ENCODE measurements around the gene ZNF853. TPM values are rescaled to one million over a fixed set of nuclear protein-coding genes. Genes with fewer than 3 reads are reported as not detected.

The ZNF853 gene
- total RNA-seq, 2 donors from 2014 or later = 3.6 to 11.2 TPM

DNA sequence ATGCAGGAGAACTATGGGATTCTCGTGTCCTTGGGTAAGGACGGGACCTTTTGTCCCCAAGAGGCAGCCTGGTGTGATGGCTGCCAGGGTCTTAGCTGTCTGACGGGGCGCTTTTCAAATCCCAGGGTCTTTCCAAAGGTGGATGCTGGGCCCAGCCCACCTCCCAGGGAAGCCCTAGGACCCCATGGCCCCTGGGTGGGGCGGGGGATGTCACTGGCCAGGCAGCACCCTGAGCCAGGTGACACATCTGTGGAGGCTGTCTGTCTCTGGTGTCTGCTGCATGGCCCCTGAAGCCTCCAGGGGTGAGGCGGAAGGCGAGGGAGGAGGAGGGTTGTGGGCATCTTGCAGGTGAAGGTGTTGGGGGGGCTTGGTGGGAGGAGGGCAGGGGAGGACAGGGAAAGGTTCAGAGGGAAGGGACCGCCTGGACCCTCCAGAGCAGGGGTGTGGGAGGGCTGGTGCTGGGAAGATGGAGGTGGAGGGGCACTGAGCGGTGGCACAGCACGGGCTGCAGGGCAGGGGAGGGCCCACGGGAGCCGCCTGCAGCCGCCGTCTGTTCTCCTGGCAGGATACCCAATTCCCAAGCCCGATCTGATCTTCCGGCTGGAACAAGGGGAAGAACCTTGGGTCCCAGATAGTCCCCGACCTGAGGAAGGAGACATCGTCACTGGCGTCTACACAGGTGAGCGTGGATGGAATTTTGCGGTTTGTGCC is 28.7 kb downstream of the ZNF853 start:
- H3K4me3 ChIP-seq = no peak overlapping the region
- no peaks in the 10 kb centered on the region for H3K9me3 ChIP-seq
- H3K27ac ChIP-seq = no peak overlapping the region
- no peak for TF ChIP-seq POLR2A (IDR thresholded peaks at IDR 0.05)
- TF ChIP-seq, protein P1, sequence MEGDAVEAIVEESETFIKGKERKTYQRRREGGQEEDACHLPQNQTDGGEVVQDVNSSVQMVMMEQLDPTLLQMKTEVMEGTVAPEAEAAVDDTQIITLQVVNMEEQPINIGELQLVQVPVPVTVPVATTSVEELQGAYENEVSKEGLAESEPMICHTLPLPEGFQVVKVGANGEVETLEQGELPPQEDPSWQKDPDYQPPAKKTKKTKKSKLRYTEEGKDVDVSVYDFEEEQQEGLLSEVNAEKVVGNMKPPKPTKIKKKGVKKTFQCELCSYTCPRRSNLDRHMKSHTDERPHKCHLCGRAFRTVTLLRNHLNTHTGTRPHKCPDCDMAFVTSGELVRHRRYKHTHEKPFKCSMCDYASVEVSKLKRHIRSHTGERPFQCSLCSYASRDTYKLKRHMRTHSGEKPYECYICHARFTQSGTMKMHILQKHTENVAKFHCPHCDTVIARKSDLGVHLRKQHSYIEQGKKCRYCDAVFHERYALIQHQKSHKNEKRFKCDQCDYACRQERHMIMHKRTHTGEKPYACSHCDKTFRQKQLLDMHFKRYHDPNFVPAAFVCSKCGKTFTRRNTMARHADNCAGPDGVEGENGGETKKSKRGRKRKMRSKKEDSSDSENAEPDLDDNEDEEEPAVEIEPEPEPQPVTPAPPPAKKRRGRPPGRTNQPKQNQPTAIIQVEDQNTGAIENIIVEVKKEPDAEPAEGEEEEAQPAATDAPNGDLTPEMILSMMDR (IDR thresholded peaks at IDR 0.05) = no peak
- no peaks in the 10 kb centered on the region for H3K27me3 ChIP-seq
- no peak for DNase-seq
- WGBS, 2 donors = 89 to 96% methylated on average over 14 to 20 of the region's 21 CpGs
- intact Hi-C loops (cut with DNase I) = no loop called here
- peaks cover 0 to 6% of the 10 kb centered on the region in 2 donors for H3K36me3 ChIP-seq (replicated peaks in 1 of 2; ENCODE audit: insufficient read depth in 1 of 2, low read depth in 2 of 2)
- no peak for ATAC-seq
- no peaks in the 10 kb centered on the region for H3K4me1 ChIP-seq

DNA sequence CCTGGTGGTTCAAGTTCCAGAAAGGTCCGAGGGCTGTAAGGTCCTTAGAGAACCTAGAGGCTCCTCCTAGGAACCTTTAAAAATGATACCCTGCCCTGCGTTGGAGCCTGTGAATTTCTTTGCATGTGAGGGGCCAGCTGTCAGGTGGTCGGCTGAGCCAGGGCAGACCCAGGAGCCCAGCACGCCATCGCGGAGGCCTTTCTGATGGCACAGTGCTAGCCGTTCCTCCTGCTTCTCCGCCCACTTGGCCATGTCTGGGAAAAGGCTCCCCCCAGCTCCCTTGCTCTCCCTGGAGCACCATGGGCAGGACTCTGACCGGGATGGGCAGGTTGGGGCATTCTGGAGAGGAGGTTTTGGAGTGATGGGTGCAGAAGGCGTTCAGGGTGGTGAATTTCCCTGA is 29.3 kb downstream of the ZNF853 start:
- Histone ChIP-seq H3K27me3 (no peaks in the 10 kb centered on the region), H3K4me3 (no peak overlapping the region), H3K36me3 (replicated peaks in 1 of 2; ENCODE audit: insufficient read depth in 1 of 2, low read depth in 2 of 2) (peaks cover 0 to 6% of the 10 kb centered on the region in 2 donors), H3K27ac (no peak overlapping the region), H3K9me3 (no peaks in the 10 kb centered on the region), H3K4me1 (no peaks in the 10 kb centered on the region)
- no peak for ATAC-seq
- 94 to 98% methylated on average over 9 to 10 of the region's 10 CpGs for WGBS, 2 donors
- TF ChIP-seq POLR2A (IDR thresholded peaks at IDR 0.05) = no peak
- intact Hi-C loops (cut with DNase I) = no loop called here
- no peak for DNase-seq

DNA sequence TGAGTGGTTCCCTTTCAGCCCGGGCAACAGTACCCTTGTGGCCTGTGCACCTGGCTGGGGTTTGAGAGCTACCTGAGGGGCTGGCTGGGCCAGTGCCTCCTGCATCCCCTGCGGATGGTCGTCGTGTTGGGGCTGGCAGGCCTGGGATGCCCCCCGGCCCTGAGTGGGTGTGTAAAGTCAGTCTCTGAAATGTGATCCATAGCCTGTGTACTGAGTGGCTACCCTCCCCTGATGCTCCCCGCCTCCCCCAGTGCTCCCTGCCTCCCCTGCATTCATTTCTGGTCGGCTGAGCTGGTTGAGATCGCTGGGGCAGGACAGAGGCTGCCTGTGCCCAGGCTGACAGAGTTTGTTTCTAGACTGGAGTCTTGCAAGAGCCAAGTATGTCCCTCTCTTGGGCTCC is 31.1 kb downstream of the ZNF853 start:
- H3K4me1 ChIP-seq = no peaks in the 10 kb centered on the region
- no peak overlapping the region for H3K27ac ChIP-seq
- intact Hi-C loops (cut with DNase I) = no loop called here
- no peaks in the 10 kb centered on the region for H3K9me3 ChIP-seq
- 88 to 90% methylated on average over 4 to 8 of the region's 8 CpGs for WGBS, 2 donors
- DNase-seq (no peak), ATAC-seq (no peak)
- no peak overlapping the region for H3K4me3 ChIP-seq
- no peak for TF ChIP-seq POLR2A (IDR thresholded peaks at IDR 0.05)
- TF ChIP-seq, protein P1 (IDR thresholded peaks at IDR 0.05) = no peak
- H3K36me3 ChIP-seq (replicated peaks in 1 of 2; ENCODE audit: insufficient read depth in 1 of 2, low read depth in 2 of 2) = peaks cover 0 to 6% of the 10 kb centered on the region in 2 donors
- H3K27me3 ChIP-seq = no peaks in the 10 kb centered on the region

DNA sequence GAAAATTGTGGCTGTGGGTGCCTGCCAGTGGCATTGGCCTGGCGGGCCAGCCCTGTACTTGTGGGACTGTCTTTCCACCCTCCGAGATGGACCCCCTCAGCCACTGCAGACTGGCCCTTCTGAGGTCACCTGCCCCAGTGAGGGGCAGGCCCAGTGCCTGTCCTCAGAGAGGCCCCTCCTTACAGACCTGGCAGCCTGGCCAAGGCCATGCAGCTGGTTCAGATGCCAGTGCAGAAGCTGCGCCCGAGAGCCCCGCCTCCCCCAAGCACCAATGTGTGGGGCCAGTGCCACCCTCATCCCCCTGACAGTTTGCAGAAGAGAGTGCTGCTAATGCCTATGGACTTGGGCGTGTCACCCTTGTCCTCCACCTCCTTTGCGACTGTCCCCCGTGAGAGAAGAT is 31.7 kb downstream of the ZNF853 start:
- WGBS, 2 donors = 60 to 73% methylated on average over 3 to 7 of the region's 8 CpGs
- H3K27ac ChIP-seq = no peak overlapping the region

DNA sequence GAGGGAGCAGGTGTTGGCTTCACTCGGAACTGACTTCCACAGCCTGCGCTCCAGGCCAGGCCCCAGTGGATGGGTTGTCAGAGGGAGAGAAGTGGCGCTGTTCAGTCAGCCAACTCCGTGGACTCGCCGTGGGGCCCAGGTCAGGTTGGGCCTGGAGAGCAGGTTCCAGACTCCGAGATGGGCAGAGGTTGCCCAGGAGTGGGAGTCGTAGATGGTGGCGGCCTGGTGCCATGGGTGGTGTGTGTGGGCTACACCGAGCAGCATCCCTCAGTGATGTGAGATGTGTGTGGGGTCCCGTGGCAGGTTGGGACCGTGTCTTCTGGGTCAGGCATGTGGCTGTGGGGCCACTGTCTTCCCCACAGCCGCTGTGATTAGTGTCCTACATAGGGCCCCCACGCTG is 32.1 kb downstream of the ZNF853 start:
- no peak for TF ChIP-seq POLR2A (IDR thresholded peaks at IDR 0.05)
- TF ChIP-seq, protein P1 (IDR thresholded peaks at IDR 0.05) = no peak
- Histone ChIP-seq H3K4me1 (no peaks in the 10 kb centered on the region), H3K4me3 (no peak overlapping the region), H3K27me3 (no peaks in the 10 kb centered on the region), H3K9me3 (no peaks in the 10 kb centered on the region), H3K27ac (no peak overlapping the region), H3K36me3 (replicated peaks in 1 of 2; ENCODE audit: insufficient read depth in 1 of 2, low read depth in 2 of 2) (peaks cover 4 to 5% of the 10 kb centered on the region in 2 donors)
- WGBS, 2 donors = 91 to 93% methylated on average over 8 to 14 of the region's 14 CpGs
- ATAC-seq (no peak), DNase-seq (no peak)
- intact Hi-C loops (cut with DNase I) = no loop called here

More for the DNA sequence above, 31.7 kb downstream of the ZNF853 start:
- H3K4me1 ChIP-seq = no peaks in the 10 kb centered on the region
- H3K36me3 ChIP-seq (replicated peaks in 1 of 2; ENCODE audit: insufficient read depth in 1 of 2, low read depth in 2 of 2) = peaks cover under 1 to 6% of the 10 kb centered on the region in 2 donors
- no peak overlapping the region for H3K4me3 ChIP-seq
- ATAC-seq = no peak
- H3K9me3 ChIP-seq = no peaks in the 10 kb centered on the region
- no peaks in the 10 kb centered on the region for H3K27me3 ChIP-seq
- DNase-seq = no peak
- no peak for TF ChIP-seq POLR2A (IDR thresholded peaks at IDR 0.05)
- TF ChIP-seq, protein P1 (IDR thresholded peaks at IDR 0.05) = no peak
- intact Hi-C loops (cut with DNase I) = no loop called here

All from body of pancreas (tissue), 4 donors.